Heart left ventricle (tissue), 16 donors: Measurements from ENCODE around the gene WWC1. TPM values are rescaled to one million over a fixed set of nuclear protein-coding genes. Genes with fewer than 3 reads are reported as not detected.

ENCODE experiments used
- ATAC-seq, 4 donors: fragments of 200-7000 bp; cut with Tn5 transposase; one replicate each; pipeline ENCODE4 v1.9.1; 2020 to 2022; ENCODE audit warnings: moderate library complexity in 4 of 4, mild to moderate bottlenecking in 3 of 4, moderate number of reproducible peaks in 1 of 4
- DNase-seq, 5 donors: peaks; one replicate each; pipeline ENCODE4 v3.0.0-alpha.2; 2020
- H3K27ac ChIP-seq, 12 donors: fragments of 200-600 bp; sonication (generic) in 4 of 12; one replicate each; pipeline versions ENCODE4 v1.5.0 to v1.8.0; 2016 to 2022; ENCODE audit warnings: mild to moderate bottlenecking in 2 of 12
- H3K27me3 ChIP-seq, 9 donors: fragments of 200-600 bp; sonication (generic) in 2 of 9; one replicate each; pipeline versions ENCODE4 v1.5.1 to v1.8.0; 2016 to 2022; ENCODE audit warnings: mild to moderate bottlenecking in 3 of 9
- H3K36me3 ChIP-seq, 9 donors: fragments of 200-600 bp; sonication (generic) in 2 of 9; one replicate each; pipeline versions ENCODE4 v1.5.0 to v1.8.0; 2018 to 2022; ENCODE audit warnings: mild to moderate bottlenecking in 2 of 9
- H3K4me1 ChIP-seq, 12 donors: fragments of 200-600 bp; sonication (generic) in 4 of 12; one replicate each; pipeline versions ENCODE4 v1.5.0 to v1.8.0; 2016 to 2022; ENCODE audit warnings: mild to moderate bottlenecking in 3 of 12
- H3K4me3 ChIP-seq, 12 donors: fragments of 200-600 bp; sonication (generic) in 4 of 12; one replicate each; pipeline versions ENCODE4 v1.5.0 to v1.8.0; 2017 to 2022; ENCODE audit warnings: mild to moderate bottlenecking in 9 of 12, moderate library complexity in 4 of 12
- H3K9me3 ChIP-seq, 12 donors: fragments of 200-600 bp; sonication (generic) in 4 of 12; one replicate each; pipeline versions ENCODE4 v1.5.0 to v1.8.0; 2016 to 2022; ENCODE audit warnings: mild to moderate bottlenecking in 1 of 12
- POLR2A ChIP-seq, 2 donors: fragments of 450-650 bp; IDR thresholded peaks; one replicate each; pipeline ENCODE4 v1.6.1; 2017; ENCODE audit warnings: antibody characterized with exemption in 2 of 2, mild to moderate bottlenecking in 2 of 2, moderate library complexity in 2 of 2
- WGBS, 4 donors: extraction: QIAGEN DNeasy Blood & Tissue Kit in 2 of 4; methylation state at CpG; one replicate each; pipeline versions ENCODE4 v1.1.5 to v1.1.7; 2013 to 2018; 5-methylcytosine and 5-hydroxymethylcytosine counted together
- intact Hi-C, 10 donors: fragments of 100-400 bp; cut with DNase I; formaldehyde crosslinking; loops; one replicate each; pipeline versions ENCODE4 v1.11.1 to v1.14.2; 2022
- polyA plus RNA-seq, 2 donors: library from polyadenylated mRNA; stranded (reverse); fragments of 200-250 nt; gene quantifications; one replicate each; pipeline ENCODE4 v1.2.3, GENCODE V29; 2013
- total RNA-seq, 9 donors: library from RNA; depleted of rRNA in 2 of 9; stranded (reverse); fragments of >200 nt in 2 of 9; fragmentation: NEBNext Ultra II Directional in 3 of 9; extraction: Animal tissue kit (Norgen Biotek cat#: 25700) in 3 of 9; gene quantifications; one replicate each; pipeline versions ENCODE4 v1.1.0 to v1.2.4, GENCODE V29; 2016 to 2023
- TF ChIP-seq, protein P1 (sequence below), 12 donors: fragments of 200-600 bp; sonication (generic) in 4 of 12; IDR thresholded peaks; one replicate each; pipeline versions ENCODE4 v1.5.0 to v1.8.0; 2018 to 2022; ENCODE audit warnings: antibody characterized with exemption in 12 of 12, mild to moderate bottlenecking in 5 of 12
- donor health status: ischemic (EF 13 %, LVEDD 7.1; RV severe dilation, severe dysfunction).
- donor health status: healthy with polysubstance abuse.
- donor health status: DM: no; HTN: yes; CAD: no.
- donor health status: DM: no; HTN: no; CAD: no.
- donor health status: ischemic (EF 25% LVEDD 6.9; RV normal size, moderate dysfunction).
- donor health status: ischemic (EF 25% LVEDD 5.7; RV mildly dilated, moderate dysfunction).
- donor health status: healthy.
- donor health status: DM: yes; HTN: yes; CAD: no.
- donor health status: ischemic (EF 35%, LVEDD 5.7; RV mildly dilated, moderate dysfunction).
- donor health status: nonischemic (EF 11% LVEDD 7.7; RV severe dilation, severe dysfunction).
- donor health status: DM: yes; HTN: yes; CAD: no.
- donor health status: PGD.
- donor health status: ischemic (EF 29% LVEDD 5.4; RV normal size, mild dysfunction).
- donor health status: nonischemic (EF 23%, LVEDD 6.1; RV moderate dilation, normal function).

The WWC1 gene
- total and polyA plus RNA-seq, 11 donors, result 0.23 to 21.5 (median 1.7) TPM

DNA sequence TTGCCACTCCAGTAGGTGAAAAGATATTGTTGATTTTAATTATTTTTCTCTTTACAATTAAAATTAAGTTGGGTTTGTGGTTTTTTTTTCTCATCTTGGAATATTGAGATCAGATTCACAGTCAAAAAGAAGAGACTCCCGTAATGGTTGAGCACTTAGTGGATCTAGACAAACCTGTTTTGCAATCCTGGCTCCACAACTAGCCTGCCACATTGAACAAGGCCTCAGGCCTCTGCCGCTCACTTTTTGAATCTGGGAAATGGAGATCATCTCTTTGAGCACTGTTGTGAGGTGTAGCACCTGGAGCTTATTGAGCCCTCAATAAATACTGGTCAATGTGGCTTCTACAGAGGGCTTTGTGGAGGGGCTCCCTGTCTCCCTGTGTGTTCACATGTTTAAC, 157.7 kb downstream of the WWC1 start:
- Histone ChIP-seq H3K27ac (no peak overlapping the region), H3K9me3 (no peaks in the 10 kb centered on the region), H3K4me1 (peaks cover 0 to 12% (median 0%) of the 10 kb centered on the region in 12 donors), H3K4me3 (no peak overlapping the region), H3K27me3 (no peaks in the 10 kb centered on the region), H3K36me3 (no peaks in the 10 kb centered on the region)
- no peak for ATAC-seq
- intact Hi-C loops, result no loop called here
- no peak for TF ChIP-seq POLR2A (IDR thresholded peaks at IDR 0.05)
- TF ChIP-seq, protein P1, sequence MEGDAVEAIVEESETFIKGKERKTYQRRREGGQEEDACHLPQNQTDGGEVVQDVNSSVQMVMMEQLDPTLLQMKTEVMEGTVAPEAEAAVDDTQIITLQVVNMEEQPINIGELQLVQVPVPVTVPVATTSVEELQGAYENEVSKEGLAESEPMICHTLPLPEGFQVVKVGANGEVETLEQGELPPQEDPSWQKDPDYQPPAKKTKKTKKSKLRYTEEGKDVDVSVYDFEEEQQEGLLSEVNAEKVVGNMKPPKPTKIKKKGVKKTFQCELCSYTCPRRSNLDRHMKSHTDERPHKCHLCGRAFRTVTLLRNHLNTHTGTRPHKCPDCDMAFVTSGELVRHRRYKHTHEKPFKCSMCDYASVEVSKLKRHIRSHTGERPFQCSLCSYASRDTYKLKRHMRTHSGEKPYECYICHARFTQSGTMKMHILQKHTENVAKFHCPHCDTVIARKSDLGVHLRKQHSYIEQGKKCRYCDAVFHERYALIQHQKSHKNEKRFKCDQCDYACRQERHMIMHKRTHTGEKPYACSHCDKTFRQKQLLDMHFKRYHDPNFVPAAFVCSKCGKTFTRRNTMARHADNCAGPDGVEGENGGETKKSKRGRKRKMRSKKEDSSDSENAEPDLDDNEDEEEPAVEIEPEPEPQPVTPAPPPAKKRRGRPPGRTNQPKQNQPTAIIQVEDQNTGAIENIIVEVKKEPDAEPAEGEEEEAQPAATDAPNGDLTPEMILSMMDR (IDR thresholded peaks at IDR 0.05), result no peak
- 92 to 97% (median 95%) methylated on average over 2 of the region's 2 CpGs for whole genome bisulfite sequencing, 4 donors
- no peak for DNase-seq

DNA sequence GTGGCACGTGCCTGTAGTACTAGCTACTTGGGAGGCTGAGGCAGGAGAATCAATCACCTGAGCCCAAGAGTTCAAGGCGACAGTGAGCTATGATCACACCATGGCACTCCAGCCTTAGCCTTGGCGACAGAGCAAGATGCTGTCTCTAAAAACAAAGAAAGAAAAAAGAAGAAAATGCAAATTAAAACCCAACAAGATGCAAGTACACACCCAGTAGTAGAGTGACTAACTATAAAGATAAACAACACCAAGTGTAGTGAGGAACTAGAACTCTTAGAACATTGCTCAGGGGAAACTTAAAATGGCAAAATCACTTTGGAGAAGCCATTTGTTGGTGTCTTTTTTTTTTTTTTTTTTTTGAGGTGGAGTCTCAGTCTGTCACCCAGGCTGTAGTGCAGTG, 160.1 kb downstream of the WWC1 start:
- TF ChIP-seq, protein P1 (IDR thresholded peaks at IDR 0.05), result no peak
- no peak for TF ChIP-seq POLR2A (IDR thresholded peaks at IDR 0.05)
- H3K27me3 ChIP-seq, result no peaks in the 10 kb centered on the region
- no peaks in the 10 kb centered on the region for H3K9me3 ChIP-seq
- no peak overlapping the region for H3K27ac ChIP-seq
- intact Hi-C loops, result no loop called here
- ATAC-seq (no peak), DNase-seq (no peak)
- H3K4me1 ChIP-seq, result peaks cover 0 to 12% (median 0%) of the 10 kb centered on the region in 12 donors
- 75 to 90% (median 87%) methylated on average over 3 of the region's 3 CpGs for WGBS, 4 donors
- H3K4me3 ChIP-seq, result no peak overlapping the region
- no peaks in the 10 kb centered on the region for H3K36me3 ChIP-seq

DNA sequence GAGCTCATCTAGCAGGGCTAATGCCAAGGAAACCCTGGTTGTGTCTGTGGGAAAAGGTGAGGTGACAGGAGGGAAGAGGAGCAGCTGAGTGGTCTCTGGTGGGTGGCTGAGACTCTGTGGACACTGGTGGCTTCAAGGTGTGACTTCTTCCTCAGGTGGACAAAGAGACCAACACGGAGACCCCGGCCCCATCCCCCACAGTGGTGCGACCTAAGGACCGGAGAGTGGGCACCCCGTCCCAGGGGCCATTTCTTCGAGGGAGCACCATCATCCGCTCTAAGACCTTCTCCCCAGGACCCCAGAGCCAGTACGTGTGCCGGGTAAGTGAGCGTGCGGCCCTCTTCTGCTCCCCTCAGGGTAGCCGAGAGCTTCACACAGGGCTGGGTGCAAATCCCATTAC, 163.8 kb downstream of the WWC1 start:
- WGBS, 4 donors, result 90 to 95% (median 90%) methylated on average over 12 of the region's 12 CpGs
- peak in 1 of 4 donors; percentile 15 for ATAC-seq
- intact Hi-C loops, result no loop called here

DNA sequence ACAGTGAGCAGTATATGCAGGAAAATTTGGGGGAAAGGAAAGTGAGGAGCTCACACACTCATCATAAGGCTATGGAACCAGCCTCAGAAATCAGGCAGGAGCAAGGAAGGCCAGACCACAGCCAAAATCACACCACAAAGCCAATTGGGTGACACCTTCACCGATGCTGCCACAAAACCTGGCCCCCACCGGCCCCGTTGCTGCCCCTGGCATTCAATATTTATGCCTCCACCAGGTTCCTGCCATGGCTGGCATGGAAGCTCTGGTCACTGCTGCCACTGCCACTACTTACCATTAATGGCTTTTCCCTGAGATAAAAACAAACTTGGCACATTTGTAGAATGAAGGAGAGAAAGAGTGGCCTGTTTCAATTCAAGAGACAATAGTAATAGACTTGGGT, 166.1 kb downstream of the WWC1 start:
- H3K9me3 ChIP-seq, result no peaks in the 10 kb centered on the region
- no peaks in the 10 kb centered on the region for H3K27me3 ChIP-seq
- H3K36me3 ChIP-seq, result no peaks in the 10 kb centered on the region
- H3K4me1 ChIP-seq, result no peaks in the 10 kb centered on the region
- WGBS, 4 donors, result 93 to 97% (median 94%) methylated on average over 3 of the region's 3 CpGs
- H3K27ac ChIP-seq, result no peak overlapping the region
- no peak overlapping the region for H3K4me3 ChIP-seq
- intact Hi-C loops, result no loop called here
- ATAC-seq (no peak), DNase-seq (no peak)
- TF ChIP-seq, protein P1 (IDR thresholded peaks at IDR 0.05), result no peak

More for the DNA sequence above, 163.8 kb downstream of the WWC1 start:
- no peak for DNase-seq
- Histone ChIP-seq H3K4me1 (no peaks in the 10 kb centered on the region), H3K27ac (no peak overlapping the region), H3K36me3 (no peaks in the 10 kb centered on the region), H3K27me3 (no peaks in the 10 kb centered on the region), H3K9me3 (no peaks in the 10 kb centered on the region), H3K4me3 (no peak overlapping the region)
- TF ChIP-seq, protein P1 (IDR thresholded peaks at IDR 0.05), result no peak
- no peak for TF ChIP-seq POLR2A (IDR thresholded peaks at IDR 0.05)
